ENCODE measurements around the gene FOSB.
A peak's percentile ranks its signal among the peaks of the same experiment; 100 is the strongest.

FOSB gene

GRCh38 chr19:45506246-45506988 is 38.6 kb downstream of the FOSB start:
- Histone ChIP-seq H3K9me3 (ENCODE audit: insufficient read depth, low read length) (no peaks in the 10 kb centered on the region), H3K36me3 (replicated peaks; ENCODE audit: low read depth, low read length) (peaks cover 14% of the 10 kb centered on the region), H3K27me3 (ENCODE audit: low read depth, low read length) (no peaks in the 10 kb centered on the region), H3K4me3 (ENCODE audit: low read length) (peak overlapping the region; percentile 89), H3K27ac (ENCODE audit: low read length) (peak overlapping the region; percentile 86), H3K9ac (ENCODE audit: low read length) (peak overlapping the region; percentile 93), H3K4me1 (ENCODE audit: low read length) (peaks cover 41% of the 10 kb centered on the region), H2AFZ (ENCODE audit: low read depth, low read length) (peak overlapping the region; percentile 71; the same call in 1 of the 2 replicates), H4K20me1 (ENCODE audit: insufficient read depth, low read length) (peaks cover 11% of the 10 kb centered on the region), H3K4me2 (ENCODE audit: low read length) (peak overlapping the region; percentile 98), H3K79me2 (ENCODE audit: low read length) (peaks cover 46% of the 10 kb centered on the region)
- TF ChIP-seq EZH2phosphoT487 (IDR thresholded peaks at IDR 0.05; ENCODE audit: low read depth) (no peak), CTCF (IDR thresholded peaks at IDR 0.05; ENCODE audit: low read depth, low read length) (peak; percentile 85)

GRCh38 chr19:45506989-45507871 is 39.4 kb downstream of the FOSB start, which contains the start of gene VASP:
Gene VASP (plus strand): TSS chr19:45507479. CDS start chr19:45507772, 293 bp downstream.
- peaks cover 33% of the 10 kb centered on the region for H3K4me1 ChIP-seq (ENCODE audit: low read length)
- peaks cover 14% of the 10 kb centered on the region for H3K36me3 ChIP-seq (replicated peaks; ENCODE audit: low read depth, low read length)
- peak within 1 kb of the TSS; percentile 86 for H3K27ac ChIP-seq (ENCODE audit: low read length)
- H3K9me3 ChIP-seq (ENCODE audit: insufficient read depth, low read length), result no peaks in the 10 kb centered on the region
- H3K4me3 ChIP-seq (ENCODE audit: low read length), result peak within 1 kb of the TSS; percentile 89
- TF ChIP-seq CTCF (IDR thresholded peaks at IDR 0.05; ENCODE audit: low read depth, low read length), result no peak
- no peak for TF ChIP-seq EZH2phosphoT487 (IDR thresholded peaks at IDR 0.05; ENCODE audit: low read depth)
- H2AFZ ChIP-seq (ENCODE audit: low read depth, low read length), result peak within 1 kb of the TSS; percentile 71; the same call in 1 of the 2 replicates
- peaks cover 16% of the 10 kb centered on the region for H4K20me1 ChIP-seq (ENCODE audit: insufficient read depth, low read length)
- peaks cover 54% of the 10 kb centered on the region for H3K79me2 ChIP-seq (ENCODE audit: low read length)
- peak within 1 kb of the TSS; percentile 93 for H3K9ac ChIP-seq (ENCODE audit: low read length)
- no peaks in the 10 kb centered on the region for H3K27me3 ChIP-seq (ENCODE audit: low read depth, low read length)
- peak within 1 kb of the TSS; percentile 98 for H3K4me2 ChIP-seq (ENCODE audit: low read length)

- H3K36me3 ChIP-seq (replicated peaks; ENCODE audit: low read depth, low read length), result peaks cover 16% of the 10 kb centered on the region
- peak overlapping the region; percentile 89 for H3K4me3 ChIP-seq (ENCODE audit: low read length)
- no peak overlapping the region for H2AFZ ChIP-seq (ENCODE audit: low read depth, low read length)
- H3K27ac ChIP-seq (ENCODE audit: low read length), result peak overlapping the region; percentile 86
- TF ChIP-seq EZH2phosphoT487 (IDR thresholded peaks at IDR 0.05; ENCODE audit: low read depth) (no peak), CTCF (IDR thresholded peaks at IDR 0.05; ENCODE audit: low read depth, low read length) (no peak)
- peak overlapping the region; percentile 93 for H3K4me2 ChIP-seq (ENCODE audit: low read length)
- peaks cover 28% of the 10 kb centered on the region for H3K4me1 ChIP-seq (ENCODE audit: low read length)
- H3K27me3 ChIP-seq (ENCODE audit: low read depth, low read length), result no peaks in the 10 kb centered on the region
- H4K20me1 ChIP-seq (ENCODE audit: insufficient read depth, low read length), result peaks cover 16% of the 10 kb centered on the region
- H3K9me3 ChIP-seq (ENCODE audit: insufficient read depth, low read length), result no peaks in the 10 kb centered on the region
- H3K79me2 ChIP-seq (ENCODE audit: low read length), result peaks cover 61% of the 10 kb centered on the region
- peak overlapping the region; percentile 93 for H3K9ac ChIP-seq (ENCODE audit: low read length)
Observed at GRCh38 chr19:45507872-45508416, 40.1 kb downstream of the FOSB start.

Measured in OCI-LY3 (cell line).